GM12875 (cell line): ENCODE data around the gene CDC42EP2.

Experiments
- H3K4me3 ChIP-seq: one replicate; pipeline ENCODE4 v1.5.1; 2011; ENCODE audit warnings: low read depth, low read length, control low read depth
- CTCF ChIP-seq: IDR thresholded peaks from 2 replicates; pipeline ENCODE4 v1.5.1; 2011; ENCODE audit warnings: low read depth, mild to moderate bottlenecking, control low read depth, inconsistent platforms, low read length, moderate library complexity, borderline replicate concordance; ENCODE audit not compliant: insufficient read depth

Gene CDC42EP2

GRCh38 chr11:65279279-65279678, 35.4 kb upstream of the CDC42EP2 start:
- no peak for TF ChIP-seq CTCF
- H3K4me3 ChIP-seq = no peak overlapping the region

- H3K4me3 ChIP-seq = no peak overlapping the region
- TF ChIP-seq CTCF = no peak
Observed at GRCh38 chr11:65279741-65280440, 34.8 kb upstream of the CDC42EP2 start.

- no peak overlapping the region for H3K4me3 ChIP-seq
- TF ChIP-seq CTCF = no peak
Observed at GRCh38 chr11:65280646-65281045, 34.0 kb upstream of the CDC42EP2 start.

GRCh38 chr11:65286686-65287085, 28.0 kb upstream of the CDC42EP2 start:
- no peak overlapping the region for H3K4me3 ChIP-seq
- TF ChIP-seq CTCF = no peak

GRCh38 chr11:65287601-65288000, 27.1 kb upstream of the CDC42EP2 start:
- H3K4me3 ChIP-seq = no peak overlapping the region
- no peak for TF ChIP-seq CTCF

- TF ChIP-seq CTCF = no peak
Observed at GRCh38 chr11:65288706-65289536, 25.7 kb upstream of the CDC42EP2 start.

GRCh38 chr11:65290448-65291165, 24.1 kb upstream of the CDC42EP2 start:
- H3K4me3 ChIP-seq = no peak overlapping the region
- no peak for TF ChIP-seq CTCF

More at GRCh38 chr11:65288706-65289536, 25.7 kb upstream of the CDC42EP2 start:
- no peak overlapping the region for H3K4me3 ChIP-seq
